IPS-18a (cell line): ENCODE results near the gene TRIM43B.
"Not testable (repeated sequence)": the region's sequence is repeated elsewhere in the genome, so short reads cannot be mapped to it uniquely, and the experiment has no call there.

Source experiments
- H3K27ac ChIP-seq: one replicate; pipeline ENCODE4 v1.5.1; 2013; ENCODE audit warnings: low read length
- H3K27me3 ChIP-seq: one replicate; pipeline ENCODE4 v1.6.1; 2013; ENCODE audit warnings: mild to moderate bottlenecking, low read length; ENCODE audit not compliant: control insufficient read depth, insufficient read depth
- H3K36me3 ChIP-seq: one replicate; pipeline ENCODE4 v1.6.1; 2013; ENCODE audit warnings: low read depth, low read length; ENCODE audit not compliant: control insufficient read depth
- H3K4me1 ChIP-seq: one replicate; pipeline ENCODE4 v1.6.1; 2013; ENCODE audit warnings: low read depth, low read length; ENCODE audit not compliant: control insufficient read depth
- H3K4me3 ChIP-seq: one replicate; pipeline ENCODE4 v1.5.1; 2013; ENCODE audit warnings: low read length
- H3K9ac ChIP-seq: one replicate; pipeline ENCODE4 v1.6.1; 2013; ENCODE audit warnings: mild to moderate bottlenecking, low read length, moderate library complexity
- H3K9me3 ChIP-seq: one replicate; pipeline ENCODE4 v1.6.1; 2013; ENCODE audit warnings: low read depth, low read length; ENCODE audit not compliant: control insufficient read depth

TRIM43B gene

DNA sequence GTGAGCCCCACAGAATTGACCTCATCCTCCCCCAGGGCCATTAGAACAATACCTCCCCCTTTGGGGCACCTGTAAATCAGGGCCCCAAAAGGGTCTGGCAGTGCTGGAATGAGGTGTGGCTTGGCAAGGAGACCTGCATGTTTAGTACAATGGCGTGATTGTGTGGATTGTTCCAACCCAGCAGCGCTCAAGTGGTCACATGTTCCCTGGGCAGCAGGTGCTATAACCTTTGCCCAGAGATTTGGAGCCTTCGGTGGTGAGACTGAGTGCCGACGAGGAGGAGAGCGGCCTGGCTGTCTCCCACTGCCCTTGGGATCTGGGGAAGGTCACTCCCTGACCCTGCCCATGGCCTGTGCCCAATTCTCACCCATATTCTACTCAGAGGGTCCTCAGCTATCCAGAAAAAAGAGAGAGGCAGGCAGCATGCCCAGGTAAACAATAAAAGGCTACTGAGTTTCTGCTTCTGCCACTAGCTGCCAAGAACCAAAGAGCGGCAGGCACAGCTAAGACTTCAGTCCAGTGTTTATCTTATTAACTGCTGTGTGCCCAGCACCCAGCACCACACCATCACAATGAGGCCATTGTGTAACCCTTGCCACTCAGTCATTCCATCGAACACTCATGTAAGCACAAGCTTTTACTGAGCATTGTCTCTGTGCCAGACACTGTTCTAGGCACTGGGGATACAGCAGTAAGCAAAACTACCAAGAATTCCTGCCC lies 54.6 kb downstream of the TRIM43B start:
- not testable (repeated sequence) for H3K9ac ChIP-seq, H3K9me3 ChIP-seq, H3K4me3 ChIP-seq, H3K27me3 ChIP-seq, H3K27ac ChIP-seq, H3K4me1 ChIP-seq, H3K36me3 ChIP-seq

DNA sequence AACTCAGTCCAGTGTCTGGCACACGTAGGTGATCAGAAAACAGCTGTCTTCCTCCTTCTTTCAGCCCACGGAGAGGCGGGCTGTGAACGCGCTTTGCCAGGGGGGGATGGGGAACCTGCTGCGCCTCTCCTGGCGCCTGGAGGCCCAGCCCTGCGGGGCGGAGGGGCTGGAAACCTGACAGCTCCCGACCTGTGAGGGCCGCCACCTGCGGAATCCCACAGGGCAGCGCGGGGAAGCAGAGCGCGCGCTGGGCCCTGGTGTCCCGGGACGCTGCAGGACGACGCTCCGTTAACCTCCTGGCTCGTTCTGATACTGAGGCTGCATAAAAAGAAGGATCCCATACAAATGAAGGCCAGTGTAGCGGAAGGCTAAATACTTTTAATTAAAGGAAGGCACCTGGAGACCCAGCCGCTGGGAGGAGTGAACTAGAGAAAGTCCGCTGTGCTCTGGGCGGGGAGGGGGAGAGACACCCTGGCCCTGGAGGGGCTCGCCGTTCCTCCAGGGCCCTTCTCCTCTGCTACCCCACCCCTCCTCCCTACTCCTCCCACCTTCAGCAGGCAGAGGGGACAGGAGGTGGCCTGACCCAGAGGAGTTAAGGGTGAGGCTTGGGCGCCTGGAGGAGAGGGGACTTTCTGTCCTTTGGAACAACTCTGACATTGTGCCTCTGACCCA lies 57.2 kb downstream of the TRIM43B start:
- H3K36me3 ChIP-seq, H3K4me3 ChIP-seq, H3K9me3 ChIP-seq, H3K27ac ChIP-seq, H3K27me3 ChIP-seq, H3K4me1 ChIP-seq, H3K9ac ChIP-seq: not testable (repeated sequence)
